Measurements from ENCODE around the gene PTGDS.

The PTGDS gene

GRCh38 chr9:136945333-136946227 lies 31.7 kb upstream of the PTGDS start:
- Histone ChIP-seq H3K9me3 (ENCODE audit: control insufficient read depth, low read length) (no peaks in the 10 kb centered on the region), H2AK5ac (ENCODE audit: low read length, severe bottlenecking) (no peak overlapping the region), H3K4me3 (ENCODE audit: insufficient read depth in 1 of 2, low read depth in 1 of 2, low read length in 2 of 2) (no peak overlapping the region), H2BK5ac (ENCODE audit: low read depth, low read length, poor library complexity, severe bottlenecking) (no peak overlapping the region), H3K27me3 (ENCODE audit: control insufficient read depth in 1 of 2, insufficient read depth in 1 of 2, low read length in 2 of 2) (no peaks in the 10 kb centered on the region), H4K91ac (ENCODE audit: low read length) (peak overlapping the region; percentile 44), H3K27ac (ENCODE audit: low read length, poor library complexity, severe bottlenecking) (no peak overlapping the region), H3K36me3 (ENCODE audit: control insufficient read depth in 1 of 2, insufficient read depth in 2 of 2, low read depth in 1 of 2, low read length in 2 of 2) (peaks cover 24 to 34% of the 10 kb centered on the region in 2 experiments), H3K14ac (ENCODE audit: low read length in 2 of 2) (no peak overlapping the region), H3K4me2 (ENCODE audit: low read length, poor library complexity, severe bottlenecking) (no peak overlapping the region), H3K4ac (ENCODE audit: low read depth in 1 of 2, low read length in 2 of 2) (no peak overlapping the region), H2BK120ac (ENCODE audit: low read depth, low read length) (no peak overlapping the region), H2AFZ (ENCODE audit: low read depth, low read length) (no peak overlapping the region), H3K79me1 (replicated peaks; ENCODE audit: low read length, poor library complexity, severe bottlenecking) (peaks cover 14% of the 10 kb centered on the region), H3K23ac (ENCODE audit: low read length in 2 of 2) (no peak overlapping the region), H3K4me1 (ENCODE audit: control insufficient read depth, insufficient read depth, low read depth, low read length) (peaks cover 41% of the 10 kb centered on the region), H3K18ac (ENCODE audit: low read depth in 1 of 2, low read length in 2 of 2) (peak overlapping the region in 1 of 2 experiments; percentile 71), H2BK12ac (ENCODE audit: low read length in 2 of 2) (peak overlapping the region in 1 of 2 experiments; percentile 19), H3K9ac (ENCODE audit: low read length) (no peak overlapping the region), H4K8ac (ENCODE audit: low read length) (peak overlapping the region; percentile 58), H2BK15ac (ENCODE audit: low read depth, poor library complexity, severe bottlenecking) (peak overlapping the region; percentile 6)
- 93% methylated on average over 28 of the region's 30 CpGs for WGBS
- DNase-seq = no peak

DNA sequence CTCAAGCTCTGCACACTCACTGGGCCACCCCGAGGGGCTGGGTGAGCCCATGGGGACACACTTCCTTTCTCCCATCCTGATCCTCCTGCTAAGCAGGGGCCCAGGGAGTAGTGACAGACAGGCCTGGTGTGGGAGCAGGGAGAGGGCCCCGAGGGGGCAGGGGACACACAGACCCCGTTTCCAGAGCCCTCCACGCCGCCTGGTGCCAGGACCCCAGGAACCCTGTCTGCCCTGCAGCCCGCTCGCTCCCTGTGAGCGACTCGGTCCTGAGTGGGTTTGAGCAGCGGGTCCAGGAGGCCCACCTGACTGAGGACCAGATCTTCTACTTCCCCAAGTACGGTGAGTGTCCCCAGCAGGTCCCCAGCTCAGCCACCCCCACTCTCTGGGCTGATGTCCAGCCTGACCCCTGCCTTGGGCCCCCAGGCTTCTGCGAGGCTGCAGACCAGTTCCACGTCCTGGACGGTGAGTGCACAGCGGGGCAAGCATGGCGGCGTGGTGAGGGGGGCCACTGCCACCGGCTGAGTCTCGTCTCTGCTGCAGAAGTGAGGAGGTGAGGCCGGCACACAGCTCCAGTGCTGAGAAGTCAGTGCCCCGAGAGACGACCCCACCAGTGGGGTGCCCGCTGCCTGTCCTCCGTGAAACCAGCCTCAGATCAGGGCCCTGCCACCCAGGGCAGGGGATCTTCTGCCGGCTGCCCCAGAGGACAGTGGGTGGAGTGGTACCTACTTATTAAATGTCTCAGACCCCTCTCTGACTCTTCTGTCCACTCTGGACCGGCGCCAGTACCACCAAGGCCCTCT lies 30.9 kb upstream of the PTGDS start:
- no peak overlapping the region for H3K14ac ChIP-seq (ENCODE audit: low read length in 2 of 2)
- peaks cover 44% of the 10 kb centered on the region for H3K4me1 ChIP-seq (ENCODE audit: control insufficient read depth, insufficient read depth, low read depth, low read length)
- DNase-seq = no peak
- 89% methylated on average over 24 of the region's 27 CpGs for WGBS
- no peaks in the 10 kb centered on the region for H3K9me3 ChIP-seq (ENCODE audit: control insufficient read depth, low read length)
- peaks cover 15 to 25% of the 10 kb centered on the region in 2 experiments for H3K36me3 ChIP-seq (ENCODE audit: control insufficient read depth in 1 of 2, insufficient read depth in 2 of 2, low read depth in 1 of 2, low read length in 2 of 2)
- no peak overlapping the region for H2AK5ac ChIP-seq (ENCODE audit: low read length, severe bottlenecking)
- no peak overlapping the region for H3K9ac ChIP-seq (ENCODE audit: low read length)
- no peak overlapping the region for H4K8ac ChIP-seq (ENCODE audit: low read length)
- peaks cover 8% of the 10 kb centered on the region for H3K79me1 ChIP-seq (replicated peaks; ENCODE audit: low read length, poor library complexity, severe bottlenecking)
- no peak overlapping the region for H3K4me2 ChIP-seq (ENCODE audit: low read length, poor library complexity, severe bottlenecking)
- no peak overlapping the region for H4K91ac ChIP-seq (ENCODE audit: low read length)
- H2BK5ac ChIP-seq (ENCODE audit: low read depth, low read length, poor library complexity, severe bottlenecking) = no peak overlapping the region
- H2BK12ac ChIP-seq (ENCODE audit: low read length in 2 of 2) = no peak overlapping the region
- no peak overlapping the region for H3K4me3 ChIP-seq (ENCODE audit: insufficient read depth in 1 of 2, low read depth in 1 of 2, low read length in 2 of 2)
- no peak overlapping the region for H3K23ac ChIP-seq (ENCODE audit: low read length in 2 of 2)
- H3K4ac ChIP-seq (ENCODE audit: low read depth in 1 of 2, low read length in 2 of 2) = no peak overlapping the region
- no peak overlapping the region for H2BK15ac ChIP-seq (ENCODE audit: low read depth, poor library complexity, severe bottlenecking)
- no peak overlapping the region for H3K18ac ChIP-seq (ENCODE audit: low read depth in 1 of 2, low read length in 2 of 2)
- H2AFZ ChIP-seq (ENCODE audit: low read depth, low read length) = no peak overlapping the region
- H2BK120ac ChIP-seq (ENCODE audit: low read depth, low read length) = no peak overlapping the region
- no peak overlapping the region for H3K27ac ChIP-seq (ENCODE audit: low read length, poor library complexity, severe bottlenecking)
- H3K27me3 ChIP-seq (ENCODE audit: control insufficient read depth in 1 of 2, insufficient read depth in 1 of 2, low read length in 2 of 2) = no peaks in the 10 kb centered on the region

DNA sequence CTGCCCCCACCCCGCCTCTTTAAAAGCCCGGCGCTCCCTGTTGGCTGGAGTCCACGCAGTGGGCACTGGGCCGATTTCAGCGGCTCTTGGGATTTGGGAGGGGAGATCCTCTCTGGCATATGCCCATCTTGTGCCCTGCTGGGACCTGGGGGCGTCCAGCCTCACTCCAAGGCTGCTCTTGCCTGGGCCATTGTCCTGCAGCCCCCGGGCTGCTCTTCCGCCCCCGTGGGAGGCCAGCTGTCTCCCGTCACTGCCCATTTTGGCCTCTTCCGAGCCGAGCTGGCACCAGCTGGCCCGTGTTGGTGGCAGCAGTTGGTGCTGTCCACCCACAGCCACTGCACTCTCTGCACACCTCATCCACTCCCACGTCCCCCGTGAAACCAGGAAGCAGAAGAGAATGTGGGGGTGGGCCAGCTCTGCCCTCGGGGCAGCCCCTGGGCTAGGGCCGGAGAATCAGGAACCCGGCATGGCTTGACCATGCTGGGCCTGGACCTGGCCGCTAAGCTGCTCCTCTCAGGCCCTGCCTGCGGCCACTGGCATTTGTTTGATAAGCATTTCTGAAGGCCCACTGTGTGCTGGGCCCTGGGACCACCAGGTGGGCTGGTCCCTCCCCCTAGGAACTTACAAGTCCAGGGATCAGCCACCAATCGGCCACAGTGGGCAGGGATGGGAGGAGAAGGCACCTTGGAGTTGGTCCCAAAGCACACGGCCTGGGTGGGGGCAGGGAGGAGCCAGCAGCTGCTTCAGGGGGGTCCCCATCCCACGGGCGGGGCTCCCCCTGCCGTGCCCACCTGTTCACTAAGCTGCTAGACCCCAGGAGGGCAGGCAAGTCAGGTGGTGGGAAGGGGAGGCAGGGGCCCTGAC lies 30.0 kb upstream of the PTGDS start:
- Histone ChIP-seq H4K8ac (ENCODE audit: low read length) (no peak overlapping the region), H3K27me3 (ENCODE audit: control insufficient read depth in 1 of 2, insufficient read depth in 1 of 2, low read length in 2 of 2) (no peaks in the 10 kb centered on the region), H3K36me3 (ENCODE audit: control insufficient read depth in 1 of 2, insufficient read depth in 2 of 2, low read depth in 1 of 2, low read length in 2 of 2) (peaks cover 7 to 17% of the 10 kb centered on the region in 2 experiments), H2AFZ (ENCODE audit: low read depth, low read length) (no peak overlapping the region), H3K27ac (ENCODE audit: low read length, poor library complexity, severe bottlenecking) (no peak overlapping the region), H3K4ac (ENCODE audit: low read depth in 1 of 2, low read length in 2 of 2) (no peak overlapping the region), H3K18ac (ENCODE audit: low read depth in 1 of 2, low read length in 2 of 2) (no peak overlapping the region), H2BK12ac (ENCODE audit: low read length in 2 of 2) (peak overlapping the region in 1 of 2 experiments; percentile 57), H2AK5ac (ENCODE audit: low read length, severe bottlenecking) (no peak overlapping the region), H3K4me1 (ENCODE audit: control insufficient read depth, insufficient read depth, low read depth, low read length) (peaks cover 39% of the 10 kb centered on the region), H4K91ac (ENCODE audit: low read length) (no peak overlapping the region), H2BK5ac (ENCODE audit: low read depth, low read length, poor library complexity, severe bottlenecking) (no peak overlapping the region), H3K4me2 (ENCODE audit: low read length, poor library complexity, severe bottlenecking) (no peak overlapping the region), H2BK15ac (ENCODE audit: low read depth, poor library complexity, severe bottlenecking) (no peak overlapping the region), H3K9ac (ENCODE audit: low read length) (no peak overlapping the region), H2BK120ac (ENCODE audit: low read depth, low read length) (no peak overlapping the region), H3K79me1 (replicated peaks; ENCODE audit: low read length, poor library complexity, severe bottlenecking) (peaks cover 3% of the 10 kb centered on the region), H3K4me3 (ENCODE audit: insufficient read depth in 1 of 2, low read depth in 1 of 2, low read length in 2 of 2) (peak overlapping the region in 1 of 2 experiments; percentile 30), H3K14ac (ENCODE audit: low read length in 2 of 2) (no peak overlapping the region), H3K23ac (ENCODE audit: low read length in 2 of 2) (no peak overlapping the region), H3K9me3 (ENCODE audit: control insufficient read depth, low read length) (no peaks in the 10 kb centered on the region)
- 82% methylated on average over 21 of the region's 26 CpGs for WGBS
- DNase-seq = no peak

Measured in mesenchymal stem cell (in vitro differentiated cells and primary cell).